Omental fat pad (tissue), 4 donors: ENCODE measurements around the gene CKAP2L. TPM values are rescaled to one million over a fixed set of nuclear protein-coding genes. Genes with fewer than 3 reads are reported as not detected.

Experiments
- ATAC-seq: fragments of 150-250 bp; one replicate; pipeline ENCODE4 v1.9.1; 2016; ENCODE audit warnings: mild to moderate bottlenecking, moderate library complexity; ENCODE audit not compliant: low FRiP score
- DNase-seq: peaks from one replicate; pipeline ENCODE4 v3.0.0-alpha.2; 2019; ENCODE audit warnings: low spot score
- CTCF ChIP-seq, 3 donors: fragments of 450-650 bp; IDR thresholded peaks; one replicate each; pipeline ENCODE4 v1.5.1; 2016 to 2017; ENCODE audit warnings: antibody characterized with exemption in 3 of 3, mild to moderate bottlenecking in 3 of 3, moderate library complexity in 2 of 3
- total RNA-seq, 4 donors: library from RNA; depleted of rRNA; stranded (reverse); fragments of >200 nt; gene quantifications; one replicate each; pipeline ENCODE4 v1.1.0, GENCODE V29; 2016

CKAP2L gene
- total RNA-seq, 4 donors from 2014 or later = 0.13 to 3.8 (median 0.16) TPM; not detected in 1

GRCh38 chr2:112725545-112726457 is 38.6 kb downstream of the CKAP2L start:
- no peak for ATAC-seq
- DNase-seq = no peak
- no peak for TF ChIP-seq CTCF (IDR thresholded peaks at IDR 0.05)

DNA sequence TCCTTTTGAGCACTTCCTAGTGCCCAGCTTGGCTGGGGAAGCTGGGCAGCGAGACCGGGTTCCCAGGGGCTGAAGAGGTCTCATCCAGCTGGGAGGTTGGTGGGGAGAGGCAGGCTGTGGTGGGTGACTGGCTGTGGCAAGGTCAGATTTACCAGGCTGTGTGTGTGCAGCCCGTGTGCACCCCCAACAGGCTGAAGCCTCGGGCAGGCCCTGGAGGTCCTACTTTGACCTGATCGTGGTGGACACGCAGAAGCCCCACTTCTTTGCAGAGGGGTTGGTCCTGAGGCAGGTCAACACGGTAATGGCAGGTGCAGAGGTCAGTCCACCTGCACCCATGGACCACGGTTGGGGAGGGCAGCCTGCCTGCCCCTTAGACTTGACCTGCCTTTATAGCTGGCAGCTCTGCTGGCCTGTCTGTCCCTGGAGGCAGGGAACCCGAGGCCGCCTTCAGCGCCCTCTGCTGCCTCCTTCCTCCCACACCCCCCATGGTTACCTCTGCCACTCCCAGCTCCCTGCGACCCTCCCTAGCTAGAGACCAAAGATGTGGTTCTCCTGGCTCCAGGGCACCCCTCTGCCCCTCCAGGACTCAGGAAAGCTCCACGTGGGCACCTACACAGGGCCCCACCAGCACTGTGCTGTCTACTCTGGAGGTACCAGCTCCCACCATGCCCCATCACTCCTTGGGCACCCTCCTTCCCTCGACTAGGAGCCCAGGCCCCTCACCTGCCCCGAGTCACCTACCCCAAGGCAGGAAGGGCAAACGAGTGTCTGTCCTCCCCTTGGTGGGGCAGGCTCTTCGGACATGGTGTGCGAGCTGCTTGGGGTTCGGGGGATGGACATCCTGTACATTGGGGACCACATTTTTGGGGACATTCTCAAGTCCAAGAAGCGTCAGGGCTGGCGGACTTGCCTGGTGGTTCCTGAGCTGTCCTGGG is 39.6 kb downstream of the CKAP2L start:
- no peak for TF ChIP-seq CTCF (IDR thresholded peaks at IDR 0.05)
- DNase-seq (no peak), ATAC-seq (no peak)

GRCh38 chr2:112723995-112724394 is 40.4 kb downstream of the CKAP2L start:
- ATAC-seq = no peak
- DNase-seq = no peak
- TF ChIP-seq CTCF (IDR thresholded peaks at IDR 0.05) = no peak

DNA sequence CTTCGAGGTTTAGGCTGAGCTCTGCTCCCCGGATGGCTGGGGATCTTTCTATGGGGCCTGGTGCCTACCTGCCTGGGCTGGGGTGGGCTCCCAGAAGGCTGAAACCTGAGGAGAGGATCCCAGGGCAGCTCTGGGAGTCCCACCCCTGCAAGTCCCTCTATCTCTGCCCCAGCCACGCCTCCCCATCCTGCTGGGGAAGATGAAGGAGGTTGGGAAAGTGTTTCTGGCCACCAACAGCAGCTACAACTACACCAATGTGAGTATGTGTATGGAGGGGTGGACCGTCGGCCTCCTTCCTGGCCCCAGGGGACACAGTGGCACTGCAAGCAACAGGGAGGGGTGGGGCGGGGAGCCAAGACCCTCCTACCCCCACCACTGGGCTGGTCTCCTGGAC is 40.9 kb downstream of the CKAP2L start:
- DNase-seq = no peak
- TF ChIP-seq CTCF (IDR thresholded peaks at IDR 0.05) = no peak

DNA sequence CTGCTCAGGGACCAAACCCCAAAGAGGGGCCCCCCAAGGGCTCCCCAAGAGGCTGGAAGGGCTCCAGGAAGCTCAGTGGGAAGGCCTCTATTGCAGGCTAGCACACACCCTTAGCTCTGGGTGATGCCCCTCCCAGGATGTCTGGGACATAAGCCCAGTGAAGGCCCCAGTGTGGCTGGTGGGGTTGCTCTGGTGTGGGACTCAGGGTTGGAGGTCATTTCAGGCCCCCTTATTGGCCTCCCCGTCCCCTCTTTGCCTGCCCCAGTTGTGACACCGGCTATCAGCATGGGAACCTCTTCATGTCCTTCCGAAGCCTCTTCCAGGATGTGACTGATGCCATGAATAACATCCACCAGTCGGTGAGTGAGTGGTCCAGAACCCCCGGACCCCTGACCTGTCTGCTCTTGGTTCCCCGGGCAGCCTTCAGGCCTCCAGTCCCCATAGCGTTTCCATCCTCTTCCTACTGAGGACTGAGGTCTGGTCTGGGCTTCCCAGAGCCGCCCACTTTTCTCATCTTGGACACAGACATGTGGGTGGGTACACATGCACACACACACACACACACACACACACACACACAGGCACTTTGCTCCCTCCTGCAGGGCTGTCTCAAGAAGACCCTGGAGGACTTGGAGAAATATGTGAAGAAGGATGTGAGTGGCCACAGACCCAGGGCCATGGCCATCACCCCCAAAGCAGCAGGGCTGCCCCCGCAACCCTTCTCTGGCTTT is 41.4 kb downstream of the CKAP2L start:
- ATAC-seq = no peak
- DNase-seq = no peak
- TF ChIP-seq CTCF (IDR thresholded peaks at IDR 0.05) = no peak

More for the DNA sequence above, 40.9 kb downstream of the CKAP2L start:
- ATAC-seq = no peak

DNA sequence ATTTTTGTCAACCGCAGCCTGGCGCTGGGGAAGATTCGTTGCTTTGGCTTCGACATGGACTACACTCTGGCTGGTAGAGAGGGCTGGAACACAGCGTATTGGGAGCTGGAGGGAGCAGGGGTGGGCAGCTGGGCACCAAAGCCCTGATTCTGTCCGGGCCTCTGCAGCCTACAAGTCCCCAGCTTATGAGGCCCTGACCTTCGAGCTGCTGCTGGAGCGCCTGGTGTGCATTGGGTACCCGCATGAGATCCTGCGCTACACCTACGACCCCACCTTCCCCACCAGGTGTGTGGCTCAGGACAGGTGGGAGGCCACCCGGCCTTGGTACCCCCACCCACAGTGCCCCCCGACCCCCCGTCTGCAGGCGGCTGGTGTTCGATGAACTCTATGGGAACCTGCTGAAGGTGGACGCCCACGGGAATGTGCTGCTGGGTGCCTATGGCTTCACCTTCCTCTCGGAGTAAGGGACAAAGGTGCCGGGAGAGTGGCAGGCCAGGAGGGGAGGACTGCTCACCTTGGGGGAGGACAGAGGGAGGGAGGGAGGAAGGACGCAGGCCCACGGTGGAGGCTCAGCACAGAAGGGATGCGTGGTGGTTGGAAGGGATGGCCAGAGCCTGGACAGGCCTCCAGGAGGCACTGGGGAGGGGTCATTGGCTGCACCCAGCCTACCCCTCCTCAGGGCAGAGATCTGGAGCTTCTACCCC is 42.4 kb downstream of the CKAP2L start:
- TF ChIP-seq CTCF (IDR thresholded peaks at IDR 0.05) = no peak
- DNase-seq (no peak), ATAC-seq (no peak)
